Stimulated activated CD4-positive, alpha-beta T cell treated with anti-CD3 and anti-CD28 coated beads, Interleukin-1b, Interleukin-23, amount 100 ng/mL, for 48 hours (primary cell): ENCODE measurements around the gene FOXR1.
"Not testable (repeated sequence)": the region's sequence is repeated elsewhere in the genome, so short reads cannot be mapped to it uniquely, and the experiment has no call there.

Experiments
- DNase-seq: peaks from one replicate; pipeline ENCODE4 v3.0.0-alpha.2; 2020

FOXR1 gene

DNA sequence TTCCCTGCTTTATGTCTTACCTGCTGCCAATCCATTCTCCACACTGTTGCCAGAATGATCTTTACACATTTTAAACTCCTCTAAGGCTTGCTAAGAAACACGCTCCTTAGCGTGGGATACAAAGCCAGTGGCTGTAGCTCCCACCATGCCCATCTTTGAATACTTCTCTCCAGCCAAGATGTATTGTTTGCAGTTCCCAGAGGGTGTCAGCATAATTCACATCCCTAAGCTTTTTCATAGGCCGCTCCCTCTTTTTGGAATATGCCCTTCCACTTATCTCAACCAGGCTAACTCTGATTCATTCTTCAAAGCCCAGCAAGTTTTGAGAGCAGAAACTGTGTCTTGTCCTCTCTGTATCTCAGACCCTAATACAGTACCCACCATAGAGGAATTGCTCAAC is 23.6 kb upstream of the FOXR1 start:
- DNase-seq: no peak

DNA sequence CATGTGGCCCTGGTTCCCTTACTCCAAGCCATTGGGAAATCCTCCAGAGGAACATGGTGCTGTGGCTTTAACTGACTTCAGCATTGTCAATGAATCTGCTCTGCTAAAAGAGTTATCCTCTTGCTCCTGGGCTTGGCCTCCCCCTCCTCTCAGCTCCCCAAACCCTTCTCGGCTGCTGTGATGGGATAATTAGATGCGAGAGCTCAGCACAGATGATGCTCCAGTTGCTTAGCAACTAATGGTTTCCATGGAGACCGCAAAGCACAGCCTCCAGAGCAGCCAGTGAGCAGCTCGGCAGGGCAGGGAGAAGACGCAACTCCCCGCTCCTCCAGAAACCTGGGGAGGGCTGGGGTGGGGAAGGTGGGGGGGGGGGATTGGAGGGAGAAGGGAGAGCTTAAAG is 18.3 kb upstream of the FOXR1 start:
- no peak for DNase-seq

GRCh38 chr11:118953976-118954375 is 17.6 kb upstream of the FOXR1 start:
- DNase-seq: not testable (repeated sequence)

DNA sequence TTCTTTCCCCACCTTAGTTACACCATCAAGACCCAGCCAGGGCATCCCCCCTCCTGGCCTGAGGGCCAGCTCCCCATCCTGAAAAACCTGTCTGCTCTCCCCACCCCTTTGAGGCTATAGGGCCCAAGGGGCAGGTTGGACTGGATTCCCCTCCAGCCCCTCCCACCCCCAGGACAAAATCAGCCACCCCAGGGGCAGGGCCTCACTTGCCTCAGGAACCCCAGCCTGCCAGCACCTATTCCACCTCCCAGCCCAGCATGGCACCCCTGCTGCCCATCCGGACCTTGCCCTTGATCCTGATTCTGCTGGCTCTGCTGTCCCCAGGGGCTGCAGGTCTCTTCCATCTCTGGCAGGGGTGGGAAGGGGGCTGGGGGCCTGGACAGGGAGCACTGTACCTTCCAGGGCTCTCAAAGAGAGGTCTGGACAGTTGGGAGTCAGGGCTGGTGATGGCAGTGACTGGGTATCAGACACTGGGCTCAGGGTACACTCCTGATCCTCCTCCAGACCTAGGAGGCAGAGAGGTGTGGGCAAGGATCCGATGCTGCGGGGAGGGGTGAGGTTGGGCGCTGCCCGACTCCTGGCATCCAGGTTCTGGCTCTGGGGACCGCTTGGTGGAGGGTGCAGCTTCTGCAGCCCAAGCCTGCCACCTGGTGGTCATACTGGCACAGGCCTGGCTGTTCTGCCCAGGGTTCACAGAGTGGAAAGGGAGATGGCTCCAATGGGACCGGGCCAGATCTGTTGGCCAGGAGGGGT is 15.3 kb upstream of the FOXR1 start, which contains the start of gene UPK2:
TSS of gene UPK2 (plus strand) at position 205 of the 753 bp plus-strand sequence. CDS start at position 258, 53 bp downstream.
- DNase-seq: peak; percentile 89

DNA sequence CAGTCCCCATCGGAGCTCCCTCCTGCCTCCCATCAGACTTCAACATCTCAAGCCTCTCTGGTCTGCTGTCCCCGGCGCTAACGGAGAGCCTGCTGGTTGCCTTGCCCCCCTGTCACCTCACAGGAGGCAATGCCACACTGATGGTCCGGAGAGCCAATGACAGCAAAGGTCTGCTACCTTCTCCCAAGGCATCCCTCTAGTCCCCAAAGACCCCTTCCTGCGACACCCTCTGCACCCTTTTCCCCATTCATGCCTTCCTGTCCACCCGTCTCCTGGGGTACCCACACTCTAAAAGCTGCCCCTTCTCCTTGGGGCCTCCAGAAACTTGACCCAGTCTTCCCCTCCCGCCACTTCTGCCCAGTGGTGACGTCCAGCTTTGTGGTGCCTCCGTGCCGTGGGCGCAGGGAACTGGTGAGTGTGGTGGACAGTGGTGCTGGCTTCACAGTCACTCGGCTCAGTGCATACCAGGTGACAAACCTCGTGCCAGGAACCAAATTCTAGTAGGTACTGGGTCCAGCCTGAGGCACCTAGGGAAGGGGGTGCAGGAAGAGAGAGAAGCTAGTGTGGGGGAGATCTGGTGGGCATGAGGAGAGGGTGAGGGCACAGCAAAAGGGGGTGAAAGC is 14.6 kb upstream of the FOXR1 start:
- no peak for DNase-seq

GRCh38 chr11:118957549-118957948 is 14.0 kb upstream of the FOXR1 start:
- no peak for DNase-seq

DNA sequence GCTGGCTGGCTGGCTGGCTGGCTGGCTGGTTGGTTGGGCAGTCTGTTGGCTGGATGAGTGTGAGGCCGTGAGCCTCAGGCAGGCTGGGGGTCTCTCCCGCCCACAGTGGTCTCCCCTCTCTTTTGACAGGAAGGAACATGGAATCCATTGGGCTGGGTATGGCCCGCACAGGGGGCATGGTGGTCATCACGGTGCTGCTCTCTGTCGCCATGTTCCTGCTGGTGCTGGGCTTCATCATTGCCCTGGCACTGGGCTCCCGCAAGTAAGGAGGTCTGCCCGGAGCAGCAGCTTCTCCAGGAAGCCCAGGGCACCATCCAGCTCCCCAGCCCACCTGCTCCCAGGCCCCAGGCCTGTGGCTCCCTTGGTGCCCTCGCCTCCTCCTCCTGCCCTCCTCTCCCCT is 13.6 kb upstream of the FOXR1 start:
- no peak for DNase-seq

- no peak for DNase-seq
Observed at GRCh38 chr11:118958577-118958976, 13.0 kb upstream of the FOXR1 start.

- DNase-seq: no peak
Observed at GRCh38 chr11:118961189-118961588, 10.4 kb upstream of the FOXR1 start.

DNA sequence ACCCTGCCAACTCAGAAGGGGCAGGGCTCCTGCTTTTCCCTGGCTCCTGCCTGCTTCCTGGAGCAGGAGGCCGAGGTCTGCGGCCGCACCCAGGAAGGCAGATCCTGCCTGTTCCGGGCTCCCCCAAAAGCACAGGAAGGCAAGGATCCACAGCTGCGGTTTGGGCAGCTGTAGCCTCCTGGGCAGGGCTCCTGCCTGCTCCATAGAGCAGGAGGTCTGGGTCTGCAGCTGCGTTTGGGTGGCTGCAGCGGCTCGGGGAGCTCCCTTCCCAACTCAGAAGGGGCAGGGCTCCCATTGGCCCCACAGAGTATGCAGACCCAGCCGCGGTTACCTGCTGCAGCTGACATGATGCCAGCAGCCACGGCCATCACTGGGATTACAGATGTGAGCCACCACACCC is 10.0 kb upstream of the FOXR1 start:
- no peak for DNase-seq

DNA sequence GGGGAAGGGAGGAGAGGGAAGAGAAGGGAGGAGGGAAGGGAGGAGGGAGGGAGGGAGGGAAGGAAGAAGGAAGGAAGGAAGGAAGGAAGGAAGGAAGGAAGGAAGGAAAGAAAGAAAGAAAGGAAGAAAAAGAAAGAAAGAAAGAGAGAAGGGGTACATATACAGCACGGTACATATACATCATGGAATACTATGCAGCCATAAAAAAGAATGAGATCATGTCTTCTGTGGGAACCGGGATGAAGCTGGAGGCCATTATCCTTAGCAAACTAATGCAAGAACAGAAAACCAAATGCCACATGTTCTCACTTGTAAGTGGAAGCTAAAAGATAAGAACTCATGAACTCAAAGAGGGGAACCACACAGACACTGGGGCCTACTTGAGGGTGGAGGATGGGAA is 2.1 kb upstream of the FOXR1 start:
- not testable (repeated sequence) for DNase-seq

DNA sequence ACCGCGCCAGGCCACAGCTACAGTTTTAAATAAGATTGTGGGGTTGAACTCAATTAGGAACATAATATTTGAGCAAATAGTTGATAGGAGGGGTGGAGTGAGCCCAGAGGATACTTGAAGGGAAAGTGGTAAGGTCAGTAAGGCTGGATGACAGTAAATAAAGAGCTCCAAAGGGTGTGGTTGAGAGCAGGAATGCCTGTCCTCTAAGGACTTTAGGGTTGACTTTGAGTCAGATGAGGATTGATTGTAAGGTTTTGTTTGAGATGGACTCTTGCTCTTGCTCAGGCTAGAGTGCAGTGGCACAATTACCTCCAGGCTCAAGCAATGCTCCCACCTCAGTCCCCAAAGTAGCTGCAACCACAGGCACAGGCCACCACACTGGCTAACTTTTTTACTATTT is 2.4 kb downstream of the FOXR1 start:
- DNase-seq: no peak

GRCh38 chr11:118975771-118976709 is 4.5 kb downstream of the FOXR1 start:
- DNase-seq: no peak

GRCh38 chr11:118979434-118979833 is 7.9 kb downstream of the FOXR1 start:
- DNase-seq: no peak

- DNase-seq: no peak
Observed at GRCh38 chr11:118980191-118980881, 8.8 kb downstream of the FOXR1 start.

- not testable (repeated sequence) for DNase-seq
Observed at GRCh38 chr11:118984337-118984736, 12.8 kb downstream of the FOXR1 start.

- DNase-seq: no peak
Observed at GRCh38 chr11:118984825-118985224, 13.3 kb downstream of the FOXR1 start.

GRCh38 chr11:118988280-118988679 is 16.7 kb downstream of the FOXR1 start:
- no peak for DNase-seq

DNA sequence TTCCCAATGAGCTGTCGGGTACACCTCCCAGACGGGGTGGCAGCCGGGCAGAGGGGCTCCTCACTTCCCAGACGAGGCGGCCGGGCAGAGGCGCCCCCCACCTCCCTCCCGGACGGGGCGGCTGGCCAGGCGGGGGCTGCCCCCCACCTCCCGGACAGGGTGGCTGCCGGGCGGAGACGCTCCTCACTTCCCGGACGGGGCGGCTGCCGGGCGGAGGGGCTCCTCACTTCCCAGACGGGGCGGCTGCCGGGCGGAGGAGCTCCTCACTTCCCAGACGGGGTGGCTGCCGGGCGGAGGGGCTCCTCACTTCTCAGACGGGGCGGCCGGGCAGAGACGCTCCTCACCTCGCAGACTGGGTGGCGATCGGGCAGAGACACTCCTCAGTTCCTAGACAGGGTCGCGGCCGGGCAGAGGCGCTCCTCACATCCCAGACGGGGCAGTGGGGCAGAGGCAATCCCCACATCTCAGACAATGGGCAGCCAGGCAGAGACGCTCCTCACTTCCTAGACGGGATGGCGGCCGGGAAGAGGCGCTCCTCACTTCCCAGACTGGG is 20.0 kb downstream of the FOXR1 start:
- not testable (repeated sequence) for DNase-seq

DNA sequence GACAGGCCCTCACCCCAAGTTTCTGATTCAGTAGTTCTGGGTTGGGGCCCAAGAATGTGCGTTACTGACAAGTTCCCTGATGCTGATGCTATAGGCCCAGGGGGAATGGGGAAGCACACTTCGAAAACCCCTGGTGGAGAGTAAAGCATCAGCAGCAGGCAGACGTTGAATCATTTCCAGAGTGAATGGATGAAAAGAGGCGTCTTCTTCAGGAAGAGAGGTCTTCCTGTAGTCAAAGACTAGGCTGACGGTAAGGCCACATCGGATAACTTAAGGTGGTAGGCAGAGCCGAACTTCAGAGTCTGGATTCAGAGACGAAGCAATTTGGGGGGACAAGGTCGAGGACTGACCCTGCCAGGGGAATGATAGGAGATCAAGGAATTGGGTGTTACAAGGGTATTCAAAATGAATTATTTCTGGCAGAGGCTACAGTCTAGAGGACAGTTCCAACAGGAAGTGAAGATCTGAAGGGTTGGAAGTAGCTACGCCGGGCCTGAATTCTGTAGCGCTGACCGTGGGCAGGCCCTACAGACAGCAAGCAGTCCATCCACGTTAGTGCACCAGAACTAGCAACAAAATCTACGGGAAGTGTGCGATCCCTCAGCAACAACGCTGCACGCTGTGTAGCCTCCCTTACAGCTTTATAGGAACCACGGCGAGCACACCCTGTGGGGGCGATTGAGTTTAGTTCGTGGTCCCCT is 25.5 kb downstream of the FOXR1 start:
- peak; percentile 67 for DNase-seq

DNA sequence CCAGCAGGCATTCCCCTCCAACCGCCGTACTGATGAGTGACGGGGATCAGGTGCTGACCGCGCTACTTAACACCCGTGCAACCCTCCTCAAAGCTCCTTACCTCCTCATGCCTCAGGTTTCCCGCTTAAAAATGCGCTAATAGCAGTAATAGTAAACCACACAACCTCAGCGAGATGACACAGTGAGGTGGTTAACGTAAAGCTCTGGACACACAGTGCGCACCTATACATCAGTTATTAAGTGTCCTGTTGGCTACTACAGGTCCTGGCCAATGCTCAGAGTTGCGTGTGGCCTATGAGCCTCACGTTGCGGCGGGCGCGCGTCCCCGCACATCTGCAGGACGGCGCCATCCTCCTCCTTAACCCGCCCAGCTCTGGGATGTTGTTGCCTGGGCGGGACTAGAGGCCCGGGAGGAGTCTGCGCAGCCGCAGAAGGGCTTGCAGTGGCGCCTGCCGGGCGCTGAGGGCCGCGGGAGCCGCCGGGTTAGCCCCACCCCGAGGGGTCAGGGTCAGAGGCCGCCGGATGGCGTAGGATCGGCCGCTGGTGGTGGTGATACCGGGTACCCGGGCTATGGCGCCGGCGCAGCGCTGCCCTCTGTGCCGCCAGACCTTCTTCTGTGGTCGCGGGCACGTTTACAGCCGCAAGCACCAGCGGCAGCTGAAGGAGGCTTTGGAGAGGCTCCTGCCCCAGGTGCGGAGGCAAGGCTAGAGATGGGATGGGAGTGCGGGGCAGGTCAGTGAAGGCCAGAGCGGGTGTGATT is 26.2 kb downstream of the FOXR1 start, which contains the start of gene CENATAC:
TSS of gene CENATAC (plus strand) at position 512 of the 761 bp plus-strand sequence. CDS start at position 572, 60 bp downstream.
- DNase-seq: peak; percentile 95
